BLaER1 treated with 17β-estradiol and CSF1 and Interleukin-3, amounts not matched to agents 10 nM and 100 nM (cell line): ENCODE data around the gene LARP4B.

Experiments used
- H3K27ac ChIP-seq, 11 experiments: shearing (Covaris generic); formaldehyde crosslinking; 2 replicates each; pipeline ENCODE4 v1.8.1; 2022
- H3K27me3 ChIP-seq, 11 experiments: shearing (Covaris generic); formaldehyde crosslinking; 2 replicates each; pipeline ENCODE4 v1.8.1; 2022
- H3K36me3 ChIP-seq, 11 experiments: shearing (Covaris generic); formaldehyde crosslinking; 2 replicates each; pipeline ENCODE4 v1.8.1; 2022
- H3K4me1 ChIP-seq, 10 experiments: shearing (Covaris generic); formaldehyde crosslinking; 2 replicates each; pipeline ENCODE4 v1.8.1; 2022
- H3K4me2 ChIP-seq, 11 experiments: shearing (Covaris generic); formaldehyde crosslinking; 2 replicates each; pipeline ENCODE4 v1.8.1; 2022
- H3K4me3 ChIP-seq, 10 experiments: shearing (Covaris generic); formaldehyde crosslinking; 2 replicates each; pipeline ENCODE4 v1.8.1; 2022
- H3K9ac ChIP-seq, 11 experiments: shearing (Covaris generic); formaldehyde crosslinking; 2 replicates each; pipeline ENCODE4 v1.8.1; 2022
- H3K9me3 ChIP-seq, 11 experiments: shearing (Covaris generic); formaldehyde crosslinking; replicated peaks in 1 of 11; 2 replicates each; pipeline ENCODE4 v1.8.1; 2022
- H4K20me1 ChIP-seq, 11 experiments: shearing (Covaris generic); formaldehyde crosslinking; 2 replicates each; pipeline ENCODE4 v1.8.1; 2022
- Cebpa-rat ChIP-seq, 11 experiments: shearing (Covaris generic); IDR thresholded peaks; 2 replicates each; pipeline ENCODE4 v1.8.1; 2022

The LARP4B gene

GRCh38 chr10:878333-878759 lies 53.2 kb downstream of the LARP4B start:
- no peaks in the 10 kb centered on the region for H3K4me1 ChIP-seq
- H3K36me3 ChIP-seq, result peaks cover 94 to 100% (median 97%) of the 10 kb centered on the region in 11 experiments
- H3K27me3 ChIP-seq, result no peaks in the 10 kb centered on the region
- no peaks in the 10 kb centered on the region for H3K9me3 ChIP-seq
- no peak overlapping the region for H3K9ac ChIP-seq
- no peak for TF ChIP-seq Cebpa-rat (IDR thresholded peaks at IDR 0.05)
- no peak overlapping the region for H3K4me3 ChIP-seq
- peaks cover 55 to 100% (median 95%) of the 10 kb centered on the region in 11 experiments for H4K20me1 ChIP-seq
- no peak overlapping the region for H3K4me2 ChIP-seq
- no peak overlapping the region for H3K27ac ChIP-seq

GRCh38 chr10:876438-876837 lies 55.1 kb downstream of the LARP4B start:
- H3K27ac ChIP-seq, result no peak overlapping the region
- H3K27me3 ChIP-seq, result no peaks in the 10 kb centered on the region
- no peaks in the 10 kb centered on the region for H3K9me3 ChIP-seq
- H4K20me1 ChIP-seq, result peaks cover 70 to 100% (median 98%) of the 10 kb centered on the region in 11 experiments
- TF ChIP-seq Cebpa-rat (IDR thresholded peaks at IDR 0.05), result no peak
- no peak overlapping the region for H3K4me2 ChIP-seq
- no peak overlapping the region for H3K4me3 ChIP-seq
- H3K36me3 ChIP-seq, result peaks cover 95 to 100% (median 97%) of the 10 kb centered on the region in 11 experiments
- H3K9ac ChIP-seq, result no peak overlapping the region
- H3K4me1 ChIP-seq, result no peaks in the 10 kb centered on the region

- H3K4me2 ChIP-seq, result no peak overlapping the region
- no peak overlapping the region for H3K4me3 ChIP-seq
- no peaks in the 10 kb centered on the region for H3K9me3 ChIP-seq
- no peaks in the 10 kb centered on the region for H3K4me1 ChIP-seq
- H3K27me3 ChIP-seq, result no peaks in the 10 kb centered on the region
- no peak overlapping the region for H3K9ac ChIP-seq
- TF ChIP-seq Cebpa-rat (IDR thresholded peaks at IDR 0.05), result no peak
- peaks cover 86 to 100% (median 100%) of the 10 kb centered on the region in 11 experiments for H4K20me1 ChIP-seq
- peaks cover 95 to 100% (median 96%) of the 10 kb centered on the region in 11 experiments for H3K36me3 ChIP-seq
- H3K27ac ChIP-seq, result no peak overlapping the region
Measured at GRCh38 chr10:873020-873419, 58.5 kb downstream of the LARP4B start.

GRCh38 chr10:871951-872403 lies 59.5 kb downstream of the LARP4B start:
- H3K9me3 ChIP-seq, result no peaks in the 10 kb centered on the region
- no peak for TF ChIP-seq Cebpa-rat (IDR thresholded peaks at IDR 0.05)
- H3K4me2 ChIP-seq, result no peak overlapping the region
- H3K4me1 ChIP-seq, result no peaks in the 10 kb centered on the region
- H3K36me3 ChIP-seq, result peaks cover 95 to 99% (median 96%) of the 10 kb centered on the region in 11 experiments
- H3K9ac ChIP-seq, result no peak overlapping the region
- peaks cover 87 to 100% (median 100%) of the 10 kb centered on the region in 11 experiments for H4K20me1 ChIP-seq
- no peak overlapping the region for H3K27ac ChIP-seq
- no peaks in the 10 kb centered on the region for H3K27me3 ChIP-seq
- H3K4me3 ChIP-seq, result no peak overlapping the region

- no peak overlapping the region for H3K9ac ChIP-seq
Measured at GRCh38 chr10:870564-871166, 60.8 kb downstream of the LARP4B start.

GRCh38 chr10:869171-869570 lies 62.3 kb downstream of the LARP4B start:
- H3K4me3 ChIP-seq, result no peak overlapping the region
- H3K4me2 ChIP-seq, result no peak overlapping the region
- no peak overlapping the region for H3K9ac ChIP-seq
- no peaks in the 10 kb centered on the region for H3K4me1 ChIP-seq
- H4K20me1 ChIP-seq, result peaks cover 79 to 100% (median 100%) of the 10 kb centered on the region in 11 experiments
- no peak overlapping the region for H3K27ac ChIP-seq
- H3K27me3 ChIP-seq, result no peaks in the 10 kb centered on the region
- peaks cover 98 to 100% (median 99%) of the 10 kb centered on the region in 11 experiments for H3K36me3 ChIP-seq
- H3K9me3 ChIP-seq, result no peaks in the 10 kb centered on the region
- no peak for TF ChIP-seq Cebpa-rat (IDR thresholded peaks at IDR 0.05)

More at GRCh38 chr10:870564-871166, 60.8 kb downstream of the LARP4B start:
- H3K4me1 ChIP-seq, result no peaks in the 10 kb centered on the region
- H3K4me3 ChIP-seq, result no peak overlapping the region
- peaks cover 95 to 99% (median 97%) of the 10 kb centered on the region in 11 experiments for H3K36me3 ChIP-seq
- no peaks in the 10 kb centered on the region for H3K27me3 ChIP-seq
- H3K4me2 ChIP-seq, result no peak overlapping the region
- H4K20me1 ChIP-seq, result peaks cover 78 to 100% (median 100%) of the 10 kb centered on the region in 11 experiments
- no peak overlapping the region for H3K27ac ChIP-seq
- no peak for TF ChIP-seq Cebpa-rat (IDR thresholded peaks at IDR 0.05)
- H3K9me3 ChIP-seq, result no peaks in the 10 kb centered on the region

- peaks cover 72 to 100% (median 98%) of the 10 kb centered on the region in 11 experiments for H4K20me1 ChIP-seq
- no peaks in the 10 kb centered on the region for H3K27me3 ChIP-seq
- H3K4me1 ChIP-seq, result no peaks in the 10 kb centered on the region
- H3K9ac ChIP-seq, result no peak overlapping the region
- H3K4me2 ChIP-seq, result no peak overlapping the region
- peaks cover 98 to 100% (median 99%) of the 10 kb centered on the region in 11 experiments for H3K36me3 ChIP-seq
- H3K27ac ChIP-seq, result no peak overlapping the region
- H3K4me3 ChIP-seq, result no peak overlapping the region
- no peaks in the 10 kb centered on the region; a peak in 1 of 22 replicates for H3K9me3 ChIP-seq
- no peak for TF ChIP-seq Cebpa-rat (IDR thresholded peaks at IDR 0.05)
Measured at GRCh38 chr10:867807-868206, 63.7 kb downstream of the LARP4B start.

GRCh38 chr10:866577-866941 lies 64.9 kb downstream of the LARP4B start:
- Histone ChIP-seq H3K9me3 (no peaks in the 10 kb centered on the region; a peak in 1 of 22 replicates), H3K4me3 (no peak overlapping the region), H3K27me3 (no peaks in the 10 kb centered on the region), H3K4me1 (no peaks in the 10 kb centered on the region), H3K4me2 (no peak overlapping the region), H3K9ac (no peak overlapping the region), H3K36me3 (peaks cover 98 to 100% (median 99%) of the 10 kb centered on the region in 11 experiments), H3K27ac (no peak overlapping the region), H4K20me1 (peaks cover 60 to 100% (median 95%) of the 10 kb centered on the region in 11 experiments)
- no peak for TF ChIP-seq Cebpa-rat (IDR thresholded peaks at IDR 0.05)

GRCh38 chr10:865924-866576 lies 65.5 kb downstream of the LARP4B start:
- Histone ChIP-seq H3K9ac (no peak overlapping the region), H3K9me3 (no peaks in the 10 kb centered on the region; a peak in 1 of 22 replicates), H3K36me3 (peaks cover 98 to 100% (median 99%) of the 10 kb centered on the region in 11 experiments), H3K4me3 (no peak overlapping the region), H4K20me1 (peaks cover 54 to 100% (median 90%) of the 10 kb centered on the region in 11 experiments), H3K27ac (no peak overlapping the region), H3K27me3 (no peaks in the 10 kb centered on the region), H3K4me2 (no peak overlapping the region), H3K4me1 (no peaks in the 10 kb centered on the region)
- TF ChIP-seq Cebpa-rat (IDR thresholded peaks at IDR 0.05), result no peak
